Left ventricle myocardium inferior (tissue), 1 donor: ENCODE results near the gene ADAMTS12. TPM values are rescaled to one million over a fixed set of nuclear protein-coding genes. Genes with fewer than 3 reads are reported as not detected.

Source experiments
- DNase-seq: peaks from one replicate; pipeline ENCODE4 v3.0.0-alpha.2; 2020
- H3K27ac ChIP-seq: fragments of 200-600 bp; replicated peaks from 2 replicates; pipeline ENCODE4 v1.8.0; 2021
- H3K27me3 ChIP-seq: fragments of 200-600 bp; 2 replicates; pipeline ENCODE4 v1.8.0; 2021; ENCODE audit warnings: low read depth
- H3K36me3 ChIP-seq: fragments of 200-600 bp; 2 replicates; pipeline ENCODE4 v1.8.0; 2021
- H3K4me1 ChIP-seq: fragments of 200-600 bp; 2 replicates; pipeline ENCODE4 v1.8.0; 2021
- H3K4me3 ChIP-seq: fragments of 200-600 bp; 2 replicates; pipeline ENCODE4 v1.8.0; 2021; ENCODE audit warnings: mild to moderate bottlenecking, moderate library complexity
- H3K9me3 ChIP-seq: fragments of 200-600 bp; replicated peaks from 2 replicates; pipeline ENCODE4 v1.8.0; 2021
- CTCF ChIP-seq: fragments of 200-600 bp; IDR thresholded peaks from 2 replicates; pipeline ENCODE4 v1.8.0; 2021; ENCODE audit warnings: antibody characterized with exemption, mild to moderate bottlenecking, borderline replicate concordance
- intact Hi-C: fragments of 100-400 bp; cut with micrococcal nuclease; formaldehyde crosslinking; loops from one replicate; pipeline ENCODE4 v1.11.0; 2022
- total RNA-seq: library from RNA; stranded (reverse); fragmentation: NEBNext Ultra II Directional; extraction: Animal tissue kit (Norgen Biotek cat#: 25700); gene quantifications from one replicate; pipeline ENCODE4 v1.2.1, GENCODE V29; 2021
- donor health status: DM: no; HTN: yes; CAD: no; lungs with severe emphysema.

Gene ADAMTS12
- total RNA-seq, 1 donor from 2014 or later, result 0.85 TPM

- Histone ChIP-seq H3K4me3 (no peak overlapping the region), H3K9me3 (no peaks in the 10 kb centered on the region), H3K36me3 (no peaks in the 10 kb centered on the region), H3K4me1 (no peaks in the 10 kb centered on the region), H3K27me3 (no peaks in the 10 kb centered on the region), H3K27ac (no peak overlapping the region)
- intact Hi-C loops, result no loop called here
- no peak for DNase-seq
- TF ChIP-seq CTCF, result no peak
These were observed 261.8 kb downstream of the ADAMTS12 start for GRCh38 chr5:33629999-33630398.

- Histone ChIP-seq H3K27ac (no peak overlapping the region), H3K9me3 (no peaks in the 10 kb centered on the region), H3K4me3 (no peak overlapping the region), H3K4me1 (no peaks in the 10 kb centered on the region), H3K27me3 (peaks cover under 1% of the 10 kb centered on the region), H3K36me3 (peaks cover under 1% of the 10 kb centered on the region)
- TF ChIP-seq CTCF, result no peak
- no peak for DNase-seq
- intact Hi-C loops, result no loop called here
These were observed 263.0 kb downstream of the ADAMTS12 start for GRCh38 chr5:33628796-33629195.

GRCh38 chr5:33621514-33621913 lies 270.3 kb downstream of the ADAMTS12 start:
- H3K4me3 ChIP-seq, result no peak overlapping the region
- no peak for DNase-seq
- TF ChIP-seq CTCF, result no peak
- intact Hi-C loops, result no loop called here
- no peaks in the 10 kb centered on the region for H3K4me1 ChIP-seq
- H3K27ac ChIP-seq, result no peak overlapping the region
- H3K36me3 ChIP-seq, result peaks cover 7% of the 10 kb centered on the region
- H3K27me3 ChIP-seq, result peaks cover 5% of the 10 kb centered on the region
- no peaks in the 10 kb centered on the region for H3K9me3 ChIP-seq

- Histone ChIP-seq H3K9me3 (no peaks in the 10 kb centered on the region), H3K4me1 (no peaks in the 10 kb centered on the region), H3K36me3 (no peaks in the 10 kb centered on the region), H3K27me3 (no peaks in the 10 kb centered on the region), H3K4me3 (no peak overlapping the region), H3K27ac (no peak overlapping the region)
- DNase-seq, result no peak
- intact Hi-C loops, result no loop called here
- no peak for TF ChIP-seq CTCF
These were observed 277.8 kb downstream of the ADAMTS12 start for GRCh38 chr5:33614039-33614438.

GRCh38 chr5:33612386-33612785 lies 279.4 kb downstream of the ADAMTS12 start:
- no peak for TF ChIP-seq CTCF
- no peaks in the 10 kb centered on the region for H3K36me3 ChIP-seq
- H3K4me1 ChIP-seq, result no peaks in the 10 kb centered on the region
- no peak overlapping the region for H3K4me3 ChIP-seq
- no peak overlapping the region for H3K27ac ChIP-seq
- intact Hi-C loops, result no loop called here
- no peaks in the 10 kb centered on the region for H3K27me3 ChIP-seq
- DNase-seq, result no peak
- no peaks in the 10 kb centered on the region for H3K9me3 ChIP-seq

GRCh38 chr5:33611877-33612276 lies 279.9 kb downstream of the ADAMTS12 start:
- H3K36me3 ChIP-seq, result no peaks in the 10 kb centered on the region
- no peaks in the 10 kb centered on the region for H3K9me3 ChIP-seq
- intact Hi-C loops, result no loop called here
- no peak overlapping the region for H3K4me3 ChIP-seq
- no peaks in the 10 kb centered on the region for H3K4me1 ChIP-seq
- H3K27me3 ChIP-seq, result no peaks in the 10 kb centered on the region
- no peak overlapping the region for H3K27ac ChIP-seq
- DNase-seq, result no peak
- no peak for TF ChIP-seq CTCF
